ENCODE results near the gene CETN1.

CETN1 gene

DNA sequence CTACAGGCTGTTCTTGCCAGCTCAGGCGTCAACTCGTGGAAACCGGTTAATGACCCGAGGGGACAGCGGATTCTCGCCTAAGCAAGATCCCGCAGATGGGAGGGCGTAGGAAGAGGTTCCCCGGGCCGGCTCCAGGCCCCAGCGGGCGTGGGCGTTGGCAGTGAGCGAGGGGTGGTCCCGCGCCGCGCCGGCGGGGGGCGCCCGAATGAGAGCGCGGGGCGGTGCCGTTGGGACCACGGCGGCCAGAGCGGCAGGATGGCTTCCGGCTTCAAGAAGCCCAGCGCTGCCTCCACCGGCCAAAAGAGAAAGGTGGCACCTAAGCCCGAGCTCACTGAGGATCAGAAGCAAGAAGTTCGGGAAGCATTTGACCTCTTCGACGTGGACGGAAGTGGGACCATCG lies at the start of gene CETN1:
Gene CETN1 (plus strand): TSS at position 227 of the 400 bp plus-strand sequence. CDS start 29 bp downstream, at position 256.
- DNase-seq, result no peak

DNA sequence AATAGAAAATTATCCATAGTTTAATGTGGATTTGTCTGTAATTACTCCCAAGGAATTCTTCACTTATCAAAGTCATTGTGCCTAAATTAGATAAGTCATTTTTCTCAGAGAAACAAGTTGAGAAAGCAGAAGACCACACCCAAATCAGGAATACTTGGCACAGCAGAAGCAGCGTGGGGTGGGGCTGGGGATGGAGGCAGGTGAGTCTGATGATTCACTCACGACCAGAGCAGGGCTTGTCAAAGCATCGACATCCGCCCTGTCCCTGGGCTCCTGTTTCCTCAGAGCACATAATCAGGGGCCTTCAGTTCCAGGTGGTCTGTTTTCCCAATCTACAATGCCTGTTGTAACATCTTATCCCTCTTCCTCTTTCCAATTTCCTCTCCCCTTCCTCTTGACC lies 48.2 kb upstream of the CETN1 start:
- DNase-seq, result no peak

DNA sequence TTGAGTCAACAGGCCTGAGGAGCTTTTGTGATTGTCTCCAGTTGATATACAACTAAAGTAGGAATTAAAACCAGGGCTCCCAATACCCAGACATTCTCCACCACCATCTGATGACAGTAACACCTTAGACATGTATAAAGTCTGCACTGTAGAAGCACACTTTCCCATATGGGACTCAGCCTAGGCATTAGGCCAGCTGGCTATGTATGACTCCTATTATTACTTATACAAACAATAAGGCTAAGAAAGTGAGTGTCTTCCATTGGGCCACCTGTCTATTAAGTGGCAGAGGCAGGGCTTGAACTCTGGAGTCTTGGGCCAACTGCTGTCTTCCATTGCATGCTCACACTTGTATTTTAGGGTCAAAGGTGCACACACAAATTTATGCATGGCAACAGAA lies 47.5 kb upstream of the CETN1 start:
- DNase-seq, result no peak

DNA sequence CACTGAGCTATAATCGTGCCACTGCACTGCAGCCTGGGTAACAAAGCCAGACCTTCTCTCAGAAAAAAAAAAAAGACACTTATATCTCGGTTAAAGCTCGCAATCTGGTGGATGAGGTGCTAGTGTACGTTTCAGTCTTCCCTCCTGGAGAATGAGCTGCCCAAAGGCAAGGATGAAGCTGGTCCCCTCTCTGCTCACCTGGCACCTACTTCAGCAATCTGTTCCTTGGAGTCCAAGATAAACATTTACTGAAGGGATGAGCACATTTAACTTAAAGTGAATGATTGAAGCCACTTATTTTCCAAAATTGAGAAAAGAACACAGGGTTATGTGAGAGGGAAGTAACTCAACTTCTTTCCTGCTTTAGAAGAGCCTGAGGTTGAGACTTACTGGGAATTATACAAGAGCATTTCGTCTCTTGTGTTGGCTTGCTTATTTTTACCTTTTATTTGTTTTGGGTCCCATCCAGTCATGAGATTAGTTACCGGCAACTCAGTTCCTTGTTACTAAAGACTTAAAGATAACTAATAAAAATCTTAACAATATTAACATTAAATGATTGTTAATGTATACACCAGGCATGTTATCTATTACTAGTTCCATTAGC lies 46.1 kb upstream of the CETN1 start:
- no peak for DNase-seq

DNA sequence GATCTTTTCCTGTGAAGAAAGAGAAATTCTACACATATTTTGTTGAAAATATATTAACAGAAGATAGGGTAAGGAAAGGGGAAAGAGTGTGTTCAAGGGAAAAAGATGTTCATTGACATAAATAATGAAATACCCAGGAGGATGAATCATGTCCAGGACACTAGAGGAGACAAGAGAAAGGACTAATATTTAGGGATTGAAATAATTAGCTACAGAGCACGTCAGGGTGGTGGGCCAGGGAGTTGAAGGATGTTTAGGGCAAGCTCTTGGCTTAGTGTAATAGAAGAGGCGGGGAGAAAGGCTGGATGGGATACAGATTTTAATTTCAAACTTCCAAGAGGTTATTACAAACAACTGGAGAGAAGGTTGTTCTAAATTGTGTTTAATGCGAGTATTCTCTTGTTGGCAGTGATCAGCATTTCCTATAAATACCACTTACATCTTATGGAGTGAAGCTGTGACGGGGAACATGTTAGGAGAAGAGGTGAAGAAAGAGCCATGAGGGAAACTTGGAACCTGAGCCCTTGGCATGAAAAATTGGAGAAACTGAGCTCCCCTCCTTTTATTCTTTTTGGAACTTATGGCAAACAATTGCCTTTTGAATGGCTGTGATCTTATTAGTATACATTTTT lies 36.6 kb upstream of the CETN1 start:
- DNase-seq, result no peak

DNA sequence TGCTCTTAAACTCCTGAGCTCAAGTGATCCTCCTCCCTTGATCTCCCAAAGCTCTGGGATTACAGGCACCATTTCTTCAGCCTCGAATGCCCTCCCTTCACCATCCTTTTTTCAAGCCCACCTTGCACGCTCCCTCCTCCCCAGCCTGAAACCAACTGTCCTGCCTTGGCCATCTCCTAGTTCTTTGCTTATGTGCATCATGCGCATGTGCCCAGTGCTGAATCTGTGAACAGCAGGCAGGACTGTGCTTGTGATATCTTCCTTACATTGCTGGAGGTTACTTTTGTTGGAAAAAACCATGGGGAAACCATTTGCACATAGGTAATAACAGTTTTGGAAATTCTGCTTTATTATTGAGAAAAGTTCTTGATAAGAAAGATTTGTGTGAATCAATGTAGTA lies 30.2 kb upstream of the CETN1 start:
- DNase-seq, result no peak

DNA sequence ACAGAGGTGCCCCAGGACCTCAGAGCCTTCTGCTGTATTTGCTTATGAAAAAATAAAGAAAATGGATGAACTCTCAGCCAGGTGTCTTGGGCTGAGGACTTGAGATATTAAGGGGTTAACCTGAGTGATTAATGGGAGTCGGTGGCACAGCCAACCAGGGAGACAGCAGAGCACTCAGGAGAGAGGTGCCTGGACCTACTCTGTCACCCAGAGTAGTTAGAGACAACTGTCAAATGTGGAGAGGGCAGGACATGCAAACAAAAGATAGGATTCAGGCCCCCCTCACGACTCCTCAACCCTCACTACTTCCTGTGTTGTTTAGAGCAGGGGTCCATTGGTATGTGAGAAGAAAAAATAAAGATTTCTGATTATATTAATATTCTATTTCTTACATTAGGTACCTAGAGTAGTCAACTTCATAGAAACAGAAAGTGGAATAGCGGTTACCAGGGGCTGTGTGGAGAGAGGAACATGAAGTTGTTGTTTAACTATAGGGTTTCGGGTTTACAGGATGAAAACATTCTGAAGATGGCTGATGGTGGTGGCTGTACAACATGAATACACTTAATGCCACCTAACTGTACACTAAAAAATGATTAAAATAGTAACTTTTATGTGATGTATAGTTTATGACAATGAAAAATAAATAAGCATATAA lies 28.6 kb upstream of the CETN1 start:
- no peak for DNase-seq

DNA sequence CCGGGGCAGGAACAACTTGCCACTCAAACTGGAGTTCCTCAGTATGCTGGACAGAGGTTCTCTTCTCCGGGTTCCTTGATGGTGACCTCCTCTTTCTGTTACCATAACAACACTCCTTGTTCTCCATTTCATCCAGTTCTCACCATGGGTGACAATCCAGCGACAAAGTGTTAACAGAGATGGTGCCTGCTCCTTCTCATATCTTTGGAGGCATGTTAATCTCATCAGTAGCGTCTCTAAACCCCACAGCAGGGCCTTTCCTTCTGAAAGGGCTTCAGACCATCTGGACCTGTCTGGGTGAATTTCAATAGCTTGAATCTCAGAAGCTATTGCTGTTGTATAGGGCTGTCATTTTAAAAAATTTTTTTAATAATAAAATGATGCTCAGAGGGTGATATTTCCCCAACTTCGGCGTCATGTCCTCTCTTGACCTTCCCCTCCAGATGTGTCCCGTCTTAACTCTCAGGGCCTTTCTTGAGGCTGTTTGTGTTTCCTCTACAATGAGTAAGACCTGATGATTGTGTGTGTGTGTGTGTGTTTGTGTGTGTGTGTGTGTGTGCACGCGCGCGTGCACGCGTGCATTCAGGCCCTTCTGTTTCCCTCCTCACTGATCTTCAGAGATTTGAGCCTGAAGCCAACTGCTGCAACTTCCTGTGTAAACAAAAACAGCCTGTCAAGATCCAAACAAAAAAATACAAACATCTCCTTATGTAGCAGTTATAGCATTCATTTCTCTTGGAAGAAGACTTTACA lies 24.3 kb upstream of the CETN1 start:
- DNase-seq, result no peak

DNA sequence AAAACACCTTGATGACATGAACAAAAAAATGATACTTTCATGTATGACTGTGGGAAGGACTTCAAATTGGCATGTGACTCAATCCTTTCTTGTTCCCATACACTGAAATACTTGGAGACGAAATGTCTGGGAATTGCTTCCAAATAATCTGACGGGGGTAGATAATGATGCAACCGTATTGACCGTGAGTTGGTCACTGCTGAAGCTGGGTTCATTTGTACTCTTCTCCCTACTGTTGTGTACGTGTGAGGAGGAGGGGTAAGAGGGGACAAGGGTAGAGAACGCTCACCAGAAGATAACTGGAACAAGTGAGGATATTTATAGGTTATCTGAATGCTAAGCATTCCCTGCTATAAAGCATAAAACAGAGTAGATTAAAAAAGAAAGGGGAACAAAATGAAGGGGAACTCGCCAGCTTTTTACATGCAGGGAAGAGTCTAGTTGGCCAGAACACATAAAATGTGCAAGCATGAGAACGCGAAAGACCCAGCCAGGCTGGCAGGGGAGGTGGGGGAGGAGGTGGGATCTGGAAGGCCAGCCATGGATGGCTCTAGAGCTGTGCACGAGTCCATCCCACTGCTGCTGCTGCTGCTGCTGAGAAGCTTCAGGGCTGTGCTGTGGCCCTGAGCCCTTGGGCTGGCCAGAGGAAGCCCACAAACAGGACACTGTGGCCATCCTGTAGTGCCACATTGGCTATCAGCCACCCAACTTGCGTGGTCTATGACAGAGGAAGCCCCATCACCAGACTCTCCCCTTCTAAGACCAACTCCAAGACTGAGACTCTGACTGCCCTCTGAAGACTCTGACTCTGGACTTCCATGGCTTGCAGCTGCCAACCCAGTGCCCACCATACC lies 15.2 kb upstream of the CETN1 start:
- no peak for DNase-seq

DNA sequence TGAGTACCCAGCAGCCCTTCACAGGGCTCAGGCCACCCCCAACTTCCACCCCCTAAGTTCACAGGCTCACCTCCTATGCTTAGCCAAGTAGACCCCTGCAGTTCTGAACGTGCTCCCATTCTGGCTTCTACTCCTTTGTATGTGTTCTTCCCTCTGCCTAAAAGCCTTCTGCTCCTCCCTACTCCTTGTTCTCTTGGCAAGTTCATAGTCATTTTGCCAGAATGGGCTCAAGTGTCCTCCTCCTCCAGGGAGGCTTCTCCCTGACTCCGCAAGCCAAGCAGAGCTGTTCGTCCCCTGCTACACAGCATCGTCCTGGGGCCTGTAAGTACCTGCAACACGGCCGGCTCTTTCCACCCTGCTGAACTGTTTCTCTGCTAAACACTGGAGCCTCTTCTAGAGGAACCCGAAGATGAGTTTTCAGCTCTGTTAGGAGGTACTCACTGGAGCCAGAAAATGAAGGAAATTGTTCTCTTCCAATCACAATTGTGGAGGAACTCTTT lies 14.6 kb upstream of the CETN1 start:
- no peak for DNase-seq

DNA sequence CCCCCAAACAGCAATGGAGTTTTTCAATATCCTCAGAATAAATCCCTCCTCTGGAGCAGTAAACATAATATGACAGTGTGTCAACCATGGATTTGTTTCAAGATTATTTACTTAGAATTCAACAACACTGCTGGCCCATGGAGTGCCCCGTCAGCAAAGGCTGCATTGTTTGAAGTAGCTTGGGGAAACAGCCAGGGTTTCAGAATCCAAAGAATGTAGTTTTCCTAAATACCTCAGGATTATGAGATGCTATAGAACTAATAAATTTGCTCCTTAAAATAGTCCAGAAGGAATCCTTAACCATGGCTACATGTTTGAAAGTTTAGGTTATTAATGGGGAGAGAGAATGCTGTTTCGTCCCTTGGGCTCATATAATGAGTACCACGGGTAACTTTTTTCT lies 13.1 kb upstream of the CETN1 start:
- DNase-seq, result no peak

DNA sequence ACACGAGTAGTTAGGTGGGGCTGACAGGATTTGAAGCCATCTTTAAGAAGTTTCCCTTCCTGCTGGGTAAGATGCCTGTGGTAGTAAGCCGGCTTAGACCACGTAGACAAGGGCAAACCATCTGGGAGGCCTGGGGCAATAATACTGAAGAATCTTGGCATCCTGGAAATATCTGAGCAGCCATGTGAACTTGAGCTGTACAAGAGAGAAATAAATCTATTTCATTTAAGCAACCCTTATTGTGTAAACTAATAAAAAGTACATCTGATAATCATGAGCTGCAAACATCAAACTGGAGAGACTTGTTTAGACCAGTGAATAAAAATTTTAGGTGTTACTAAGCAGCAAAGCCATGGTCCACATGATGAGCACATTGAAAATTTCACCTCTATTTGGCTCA lies 11.4 kb upstream of the CETN1 start:
- no peak for DNase-seq

DNA sequence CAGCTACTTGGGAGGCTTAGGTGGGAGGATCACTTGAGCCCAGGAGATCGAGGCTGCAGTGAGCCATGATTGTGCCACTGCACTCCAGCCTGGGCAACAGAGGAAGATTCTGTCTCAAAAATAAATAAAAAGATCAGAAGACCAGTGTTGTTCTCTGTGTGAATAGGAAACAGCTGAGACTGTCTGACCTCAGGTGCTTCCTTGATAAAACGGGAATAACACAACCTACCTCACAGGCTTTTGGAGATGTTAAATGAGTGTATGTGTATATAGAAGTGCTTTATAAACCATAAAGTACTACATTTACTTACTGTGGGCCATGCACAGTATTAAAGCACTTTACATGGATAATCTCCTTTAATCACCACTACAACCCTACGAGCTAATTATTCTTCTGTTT lies 9.9 kb upstream of the CETN1 start:
- DNase-seq, result no peak

DNA sequence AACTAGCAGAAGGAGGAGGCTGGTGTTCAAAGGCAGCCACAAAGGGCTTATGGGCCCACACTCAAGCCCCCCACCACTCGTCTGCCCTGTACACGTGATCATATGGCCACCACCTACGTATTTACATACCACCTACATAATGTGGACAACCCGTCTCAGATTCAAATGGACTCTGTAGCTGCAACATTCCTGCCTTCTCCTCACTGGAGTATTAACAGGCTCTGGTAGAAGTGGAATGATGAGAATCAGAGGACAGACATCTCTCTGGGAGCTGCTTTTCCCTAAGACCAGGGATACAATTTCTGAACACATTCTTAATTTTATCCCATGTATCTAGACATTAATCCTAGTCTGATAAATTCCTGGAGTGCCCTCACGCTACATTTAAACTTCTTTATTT lies 9.5 kb upstream of the CETN1 start:
- no peak for DNase-seq

DNA sequence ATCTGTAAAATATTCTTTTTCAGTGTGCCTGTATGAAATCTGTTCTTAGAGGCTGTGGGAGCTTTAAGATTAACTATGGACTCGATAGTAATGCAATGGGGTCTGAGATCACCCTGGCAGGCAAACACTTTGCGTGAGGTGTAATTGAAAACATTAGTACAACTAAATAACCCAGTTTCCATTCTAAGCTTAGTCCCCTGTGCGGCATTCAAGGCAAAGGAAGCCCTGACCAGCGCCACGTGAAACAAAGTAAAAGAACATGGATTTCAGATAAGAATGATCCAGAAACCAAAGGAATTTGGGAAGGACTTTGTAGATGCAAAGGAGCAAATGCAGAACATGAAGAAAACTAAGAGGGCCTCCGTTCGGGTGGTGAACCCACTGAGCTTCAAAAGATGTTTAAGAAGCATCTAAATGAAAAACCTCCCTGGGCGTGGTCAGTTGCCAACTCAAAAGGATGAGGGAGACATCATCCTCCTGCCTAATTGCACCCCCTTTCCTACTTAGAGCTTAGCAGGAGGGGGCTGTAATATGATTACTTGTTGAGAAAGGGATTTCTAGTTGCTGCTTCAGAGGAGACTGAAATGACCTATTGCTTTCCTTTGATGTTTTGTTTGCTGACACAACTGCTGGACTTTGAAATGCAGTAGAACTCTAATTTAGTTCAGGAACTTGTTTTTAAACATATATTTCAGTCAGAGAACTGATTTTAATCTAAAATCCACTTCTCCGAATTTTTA lies 7.9 kb upstream of the CETN1 start:
- DNase-seq, result no peak

DNA sequence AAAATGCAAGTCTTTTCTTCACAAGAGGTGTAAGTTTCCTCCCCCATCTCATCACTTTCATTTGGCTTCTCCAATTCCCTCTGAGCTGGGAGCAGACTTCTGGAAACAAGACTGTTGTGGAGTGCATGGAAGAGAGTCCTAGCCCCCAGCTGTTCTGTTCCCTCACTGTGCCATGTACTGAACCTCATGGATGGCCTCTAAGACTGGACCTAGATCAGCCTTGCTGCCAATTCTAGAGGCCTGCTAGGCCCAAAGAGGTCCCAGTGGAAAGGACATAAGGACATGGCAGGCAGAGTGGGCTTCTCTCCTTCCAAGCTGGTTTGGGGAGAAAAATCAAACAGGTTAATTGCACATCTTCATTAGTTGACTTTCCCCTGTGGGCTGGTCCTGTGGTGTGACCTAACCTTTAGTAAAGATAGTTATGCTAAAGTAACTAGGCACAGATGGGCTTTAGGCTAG lies 7.3 kb upstream of the CETN1 start:
- DNase-seq, result no peak

DNA sequence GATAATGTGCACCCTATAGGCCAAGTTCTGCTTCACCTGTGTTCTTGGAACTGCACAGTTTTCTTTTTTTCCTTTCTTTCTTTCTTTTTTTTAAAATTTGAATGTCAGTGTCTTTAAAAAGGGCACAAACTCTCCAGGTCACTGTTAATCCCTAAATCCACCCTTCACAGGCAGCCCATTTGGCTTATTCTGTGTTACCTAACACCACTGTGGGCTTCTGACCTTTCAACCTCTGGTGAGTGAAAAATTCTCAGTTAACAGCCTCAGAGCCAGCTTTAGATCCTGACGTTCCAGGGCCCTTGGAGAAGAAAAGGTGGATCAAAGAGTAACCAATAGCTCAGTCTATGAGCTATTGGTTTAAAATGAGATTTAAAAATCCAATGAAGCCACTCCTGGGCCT lies 6.8 kb upstream of the CETN1 start:
- no peak for DNase-seq

DNA sequence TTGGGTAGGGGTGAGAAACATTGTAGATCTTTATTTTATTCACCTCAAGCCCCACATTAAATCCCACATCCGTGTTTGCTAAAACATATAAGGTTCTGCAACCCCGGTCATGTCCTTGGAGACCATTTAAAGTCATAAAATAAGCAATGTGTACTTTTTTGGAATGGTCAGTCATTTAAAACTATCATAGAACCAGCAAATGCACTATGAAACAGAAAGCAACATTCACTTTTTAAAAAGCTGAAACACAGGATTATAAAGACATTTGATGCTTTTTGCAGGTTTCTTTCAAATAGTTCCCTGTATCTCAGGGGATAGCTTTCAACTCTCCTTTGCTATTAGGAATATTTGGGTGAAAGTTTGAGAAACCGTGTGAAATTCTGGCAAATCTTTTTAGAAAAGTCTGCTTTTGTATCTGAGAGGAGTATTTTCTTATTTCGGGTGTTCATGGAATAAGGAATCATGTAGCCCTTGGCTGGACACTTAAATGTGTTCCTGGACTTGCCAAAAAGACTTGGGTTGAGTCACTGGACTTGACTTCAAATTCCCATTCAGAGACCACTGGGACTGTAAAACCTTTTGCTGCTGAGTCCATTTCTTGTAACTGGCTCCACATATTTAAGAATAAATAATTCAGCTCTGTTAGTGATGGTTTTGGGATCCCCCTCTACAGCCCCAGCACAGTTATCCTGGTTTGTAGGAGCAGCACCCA lies 5.9 kb upstream of the CETN1 start:
- no peak for DNase-seq

DNA sequence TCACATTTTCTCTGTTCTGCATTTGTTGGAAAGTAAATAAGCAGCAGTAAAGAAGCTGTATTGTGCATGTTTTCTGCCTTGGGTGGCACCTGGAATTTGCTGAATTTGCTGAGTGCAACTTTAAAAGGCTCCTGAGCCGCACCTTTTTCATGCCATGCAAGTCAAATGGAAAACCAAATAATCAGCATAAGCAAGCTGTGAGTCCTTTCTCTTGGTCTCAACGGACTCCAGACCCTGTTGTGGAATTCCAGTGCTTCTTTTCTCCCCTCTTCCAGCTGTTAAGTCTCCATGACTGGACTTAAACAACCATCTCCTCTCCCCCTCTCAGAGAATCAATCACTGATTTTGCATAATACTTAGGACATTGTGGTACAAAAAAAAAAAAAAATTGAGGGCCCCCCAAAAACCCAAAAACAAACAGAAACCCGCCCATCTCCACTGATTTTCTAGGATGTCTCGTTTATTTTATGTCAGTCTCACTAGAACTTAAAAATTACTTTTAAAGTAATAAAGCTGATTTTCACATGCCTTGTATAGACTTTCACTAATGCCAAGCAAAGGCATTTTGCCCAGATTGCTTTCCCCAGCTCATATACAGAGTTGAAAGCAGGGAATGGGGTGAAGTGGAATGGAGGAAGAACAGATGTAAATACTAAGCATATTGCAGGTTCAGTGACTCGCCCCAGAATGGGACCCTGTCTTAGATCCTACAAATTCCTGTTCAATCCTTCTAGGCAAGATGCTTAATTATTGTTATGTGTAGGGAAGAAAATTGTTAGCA lies 5.1 kb upstream of the CETN1 start:
- no peak for DNase-seq

DNA sequence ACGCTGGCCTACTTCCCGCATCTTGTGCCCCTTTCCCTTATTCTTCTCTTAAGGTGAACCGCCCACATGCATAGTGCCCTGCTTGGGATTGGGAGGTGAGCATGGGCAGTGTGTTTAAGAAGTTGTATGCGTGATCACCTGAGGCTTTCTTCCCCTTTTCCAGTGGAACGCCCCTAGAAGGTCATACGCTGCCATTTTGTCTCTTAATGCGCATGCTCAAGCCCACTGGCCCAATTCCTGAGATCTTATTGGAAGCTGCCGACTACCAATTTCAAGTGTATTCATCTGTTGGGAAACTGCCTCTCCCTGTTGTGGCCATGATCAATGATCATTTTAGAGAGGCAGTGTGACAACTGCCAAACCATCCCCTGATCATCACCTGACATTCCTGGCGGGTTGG lies 3.3 kb upstream of the CETN1 start:
- DNase-seq, result no peak
